Keratinocyte (primary cell): ENCODE data around the gene CNNM1. TPM values are rescaled to one million over a fixed set of nuclear protein-coding genes. Genes with fewer than 3 reads are reported as not detected.
A peak's percentile ranks its signal among the peaks of the same experiment; 100 is the strongest.

Source experiments
- DNase-seq: peaks from one replicate; pipeline ENCODE4 v3.0.0-alpha.2; 2011; ENCODE audit warnings: low read depth, missing footprints, low spot score
- FAIRE-seq: peaks from 2 replicates; lab custom pipeline; 2011; peaks lifted over from hg19 to GRCh38; lab: Jason Lieb, UNC
- H2AFZ ChIP-seq: 2 replicates; pipeline ENCODE4 v1.6.0; 2012; ENCODE audit warnings: low read length, control low read depth, inconsistent platforms; ENCODE audit not compliant: control insufficient read depth
- H3K27ac ChIP-seq: 2 replicates; pipeline ENCODE4 v1.5.1; 2011; ENCODE audit warnings: low read length; ENCODE audit not compliant: control insufficient read depth, insufficient read depth
- H3K27me3 ChIP-seq: 3 replicates; pipeline ENCODE4 v1.6.0; 2011; ENCODE audit warnings: low read length; ENCODE audit not compliant: control insufficient read depth, insufficient read depth; ENCODE audit errors: extremely low read depth
- H3K36me3 ChIP-seq, 2 experiments: 2 replicates in 1 of 2; 3 replicates in 1 of 2; pipeline ENCODE4 v1.5.1; 2011; ENCODE audit warnings: low read length in 2 of 2, mild to moderate bottlenecking in 1 of 2; ENCODE audit not compliant: control insufficient read depth in 2 of 2, insufficient read depth in 2 of 2; ENCODE audit errors: extremely low read depth in 1 of 2
- H3K4me1 ChIP-seq: 3 replicates; pipeline ENCODE4 v1.5.1; 2011; ENCODE audit warnings: low read length; ENCODE audit not compliant: control insufficient read depth, insufficient read depth; ENCODE audit errors: extremely low read depth
- H3K4me2 ChIP-seq: 3 replicates; pipeline ENCODE4 v1.6.0; 2011; ENCODE audit warnings: low read depth, low read length; ENCODE audit not compliant: control insufficient read depth, insufficient read depth; ENCODE audit errors: extremely low read depth
- H3K4me3 ChIP-seq, 3 experiments: fragments of 200-600 bp in 1 of 3; sonication (generic) in 1 of 3; 2 replicates in 2 of 3; 3 replicates in 1 of 3; pipeline ENCODE4 v1.5.1; 2011 to 2016; ENCODE audit warnings: low read length in 3 of 3, mild to moderate bottlenecking in 3 of 3, control low read depth in 2 of 3, inconsistent platforms in 1 of 3, low read depth in 1 of 3, mixed read lengths in 1 of 3, mixed run types in 1 of 3, moderate library complexity in 1 of 3; ENCODE audit not compliant: control insufficient read depth in 2 of 3, insufficient read depth in 2 of 3; ENCODE audit errors: extremely low read depth in 1 of 3
- H3K79me2 ChIP-seq: 2 replicates; pipeline ENCODE4 v1.6.0; 2012; ENCODE audit warnings: low read length; ENCODE audit not compliant: control insufficient read depth, insufficient read depth
- H3K9ac ChIP-seq: 3 replicates; pipeline ENCODE4 v1.6.0; 2011; ENCODE audit warnings: low read length; ENCODE audit not compliant: control insufficient read depth, insufficient read depth; ENCODE audit errors: extremely low read depth
- H3K9me1 ChIP-seq: 3 replicates; pipeline ENCODE4 v1.6.0; 2011; ENCODE audit warnings: low read length; ENCODE audit not compliant: control insufficient read depth, insufficient read depth; ENCODE audit errors: extremely low read depth
- H3K9me3 ChIP-seq: 2 replicates; pipeline ENCODE4 v1.5.1; 2012; ENCODE audit warnings: low read depth, low read length; ENCODE audit not compliant: control insufficient read depth
- H4K20me1 ChIP-seq: 3 replicates; pipeline ENCODE4 v1.6.0; 2011; ENCODE audit warnings: low read length; ENCODE audit not compliant: control insufficient read depth, insufficient read depth; ENCODE audit errors: extremely low read depth
- CTCF ChIP-seq, 3 experiments: IDR thresholded peaks in 1 of 3; conservative IDR thresholded peaks in 1 of 3; optimal IDR thresholded peaks in 1 of 3; 2 replicates in 2 of 3; 3 replicates in 1 of 3; pipeline versions ENCODE3 to v1.5.1; 2011; ENCODE audit warnings: low read length in 3 of 3, mild to moderate bottlenecking in 3 of 3, moderate library complexity in 2 of 3, control low read depth in 1 of 3, inconsistent platforms in 1 of 3; ENCODE audit not compliant: insufficient read depth in 2 of 3; ENCODE audit errors: extremely low read depth in 1 of 3
- EZH2 ChIP-seq: IDR thresholded peaks from one replicate; pipeline ENCODE4 v1.6.1; 2012; ENCODE audit warnings: inconsistent platforms, mild to moderate bottlenecking, low read length, moderate library complexity
- dilution Hi-C: fragments of 300-500 bp; cut with MboI; formaldehyde crosslinking; loops from one replicate; pipeline ENCODE4 v1.7.0; 2020; ENCODE audit warnings: low sequenced_read_pairs; ENCODE audit not compliant: extremely low pct_ligation_motif_present
- polyA plus RNA-seq, 5 experiments: library from polyadenylated mRNA; depleted of rRNA in 3 of 5; stranded (reverse) in 3 of 5; stranded (forward) in 1 of 5; unstranded in 1 of 5; fragments of >200 nt; gene quantifications; 1 replicate in 1 of 5; 2 replicates in 3 of 5; 3 replicates in 1 of 5; pipeline versions ENCODE4 v1.2.1 to v1.2.3, GENCODE V29; 2011 to 2012; ENCODE audit warnings: missing spikeins in 2 of 5, low read depth in 1 of 5, low replicate concordance in 1 of 5

Gene CNNM1
- polyA plus RNA-seq, 1 donor (not counting 4 experiments of a cell fraction or from before 2014, with no cell fraction given) = 0.83 TPM

GRCh38 chr10:99391346-99391745 is 62.2 kb downstream of the CNNM1 start:
- Histone ChIP-seq H3K9me1 (peaks cover 2% of the 10 kb centered on the region), H3K9ac (no peak overlapping the region), H2AFZ (no peak overlapping the region), H3K27me3 (no peaks in the 10 kb centered on the region), H3K4me1 (peaks cover 51% of the 10 kb centered on the region), H3K79me2 (no peaks in the 10 kb centered on the region), H3K27ac (no peak overlapping the region), H3K36me3 (no peaks in the 10 kb centered on the region), H3K4me3 (no peak overlapping the region), H4K20me1 (peaks cover 3% of the 10 kb centered on the region), H3K9me3 (no peaks in the 10 kb centered on the region), H3K4me2 (no peak overlapping the region)
- DNase-seq = no peak
- no peak for FAIRE-seq
- dilution Hi-C loops = no loop called here
- TF ChIP-seq CTCF (optimal IDR thresholded peaks at IDR 0.05 in 1 of 3, IDR thresholded peaks at IDR 0.05 in 1 of 3, conservative IDR thresholded peaks at IDR 0.05 in 1 of 3; ENCODE audit: extremely low read depth in 1 of 3, insufficient read depth in 2 of 3, low read length in 3 of 3) = no peak
- TF ChIP-seq EZH2 = no peak

GRCh38 chr10:99393036-99393435 is 63.9 kb downstream of the CNNM1 start:
- Histone ChIP-seq H3K4me2 (peak overlapping the region; percentile 46), H3K27ac (no peak overlapping the region), H3K4me1 (peaks cover 60% of the 10 kb centered on the region), H2AFZ (no peak overlapping the region), H3K27me3 (no peaks in the 10 kb centered on the region), H3K36me3 (peaks cover 4 to 7% of the 10 kb centered on the region in 2 experiments), H3K9me1 (peaks cover 2% of the 10 kb centered on the region), H3K9me3 (no peaks in the 10 kb centered on the region), H3K4me3 (no peak overlapping the region), H3K79me2 (no peaks in the 10 kb centered on the region), H4K20me1 (peaks cover 3% of the 10 kb centered on the region), H3K9ac (no peak overlapping the region)
- dilution Hi-C loops = no loop called here
- TF ChIP-seq EZH2 (no peak), CTCF (optimal IDR thresholded peaks at IDR 0.05 in 1 of 3, IDR thresholded peaks at IDR 0.05 in 1 of 3, conservative IDR thresholded peaks at IDR 0.05 in 1 of 3; ENCODE audit: extremely low read depth in 1 of 3, insufficient read depth in 2 of 3, low read length in 3 of 3) (no peak)
- DNase-seq (no peak), FAIRE-seq (peak; percentile 49)
